K562 (cell line): ENCODE measurements around the gene C1QTNF12. TPM values are rescaled to one million over a fixed set of nuclear protein-coding genes. Genes with fewer than 3 reads are reported as not detected.

Source experiments
- ATAC-seq: fragments of 200-7000 bp; cut with Tn5 transposase; 3 replicates; pipeline ENCODE4 v1.9.1; 2020; ENCODE audit warnings: moderate library complexity
- BruUV-seq: library from RNA; stranded (reverse); fragments of 400-500 nt; replicated peaks from 2 replicates; lab custom pipeline; 2021; lab: Mats Ljungman, UMichigan
- CTCF ChIA-PET: fragments of 300-600 bp; formaldehyde crosslinking; extraction: SDS; loops from one replicate; lab custom pipeline; 2021; ENCODE audit warnings: low intra/inter-chr PET ratio; lab: Yijun Ruan, JAX
- POLR2A ChIA-PET: fragments of 300-600, 350-650 bp; sonication (Branson Sonifier 250); formaldehyde crosslinking; extraction: SDS; loops from one replicate; lab custom pipeline; 2021; ENCODE audit warnings: antibody characterized with exemption, inconsistent platforms; lab: Yijun Ruan, JAX
- DNase-seq, 4 experiments: peaks; one replicate each; pipeline versions ENCODE4 v3.0.0 to v3.0.0-alpha.2; 2011 to 2018; ENCODE audit warnings: low spot score in 3 of 4, mixed read lengths in 3 of 4; ENCODE audit errors: extremely low read depth in 1 of 4
- FAIRE-seq: peaks from 2 replicates; lab custom pipeline; 2011; peaks lifted over from hg19 to GRCh38; lab: Jason Lieb, UNC
- H2AFZ ChIP-seq: 2 replicates; pipeline ENCODE4 v1.6.0; 2011; ENCODE audit warnings: low read depth, low read length, control low read depth, inconsistent platforms
- H3K27ac ChIP-seq: fragments of 200-600 bp; 3 replicates; pipeline ENCODE4 v1.8.0; 2011; ENCODE audit warnings: low read depth, mild to moderate bottlenecking, control low read depth, inconsistent platforms, low read length, moderate library complexity, mixed read lengths; ENCODE audit errors: extremely low read depth
- H3K27me3 ChIP-seq, 2 experiments: fragments of 300-600 bp in 1 of 2; 2 replicates in 1 of 2; 3 replicates in 1 of 2; pipeline versions ENCODE4 v1.6.0 to v1.8.0; 2011; ENCODE audit warnings: inconsistent platforms in 2 of 2, low read length in 2 of 2, mild to moderate bottlenecking in 1 of 2, mixed read lengths in 1 of 2, moderate library complexity in 1 of 2; ENCODE audit not compliant: control insufficient read depth in 2 of 2, insufficient read depth in 2 of 2
- H3K36me3 ChIP-seq: fragments of 300-600 bp; 3 replicates; pipeline ENCODE4 v1.8.0; 2011; ENCODE audit warnings: mild to moderate bottlenecking, low read length, inconsistent platforms; ENCODE audit not compliant: control insufficient read depth, insufficient read depth
- H3K4me1 ChIP-seq, 2 experiments: fragments of 200-600 bp in 1 of 2; replicated peaks in 1 of 2; 2 replicates in 1 of 2; 3 replicates in 1 of 2; pipeline versions ENCODE4 v1.5.1 to v1.8.0; 2011; ENCODE audit warnings: inconsistent platforms in 2 of 2, low read length in 2 of 2, mild to moderate bottlenecking in 1 of 2, mixed read lengths in 1 of 2, moderate library complexity in 1 of 2; ENCODE audit not compliant: control insufficient read depth in 2 of 2, insufficient read depth in 2 of 2
- H3K4me2 ChIP-seq: 2 replicates; pipeline ENCODE4 v1.6.1; 2011; ENCODE audit warnings: low read length, control low read depth, inconsistent platforms, mixed read lengths; ENCODE audit not compliant: insufficient read depth
- H3K4me3 ChIP-seq: fragments of 200-600 bp; sonication (generic), shearing (Covaris generic); 2 replicates; pipeline ENCODE4 v1.5.1; 2016; ENCODE audit warnings: control low read depth, inconsistent platforms
- H3K79me2 ChIP-seq: fragments of 200-600 bp; 3 replicates; pipeline ENCODE4 v1.8.0; 2011; ENCODE audit warnings: low read length, inconsistent platforms; ENCODE audit not compliant: control insufficient read depth, insufficient read depth
- H3K9ac ChIP-seq, 2 experiments: 2 replicates each; pipeline versions ENCODE4 v1.6.0 to v1.6.1; 2011; ENCODE audit warnings: low read depth in 2 of 2, low read length in 2 of 2, control low read depth in 1 of 2, inconsistent platforms in 1 of 2, mild to moderate bottlenecking in 1 of 2, mixed read lengths in 1 of 2; ENCODE audit not compliant: insufficient read depth in 1 of 2
- H3K9me1 ChIP-seq: one replicate; pipeline ENCODE4 v1.6.0; 2011; ENCODE audit warnings: inconsistent platforms, mild to moderate bottlenecking, low read length, moderate library complexity; ENCODE audit not compliant: control insufficient read depth, insufficient read depth
- H3K9me3 ChIP-seq: replicated peaks from 2 replicates; pipeline ENCODE4 v1.5.1; 2011; ENCODE audit warnings: low read depth, low read length, inconsistent platforms; ENCODE audit not compliant: control insufficient read depth, insufficient read depth
- H4K20me1 ChIP-seq: replicated peaks from 2 replicates; pipeline ENCODE4 v1.6.1; 2011; ENCODE audit warnings: low read length, inconsistent platforms, mixed read lengths; ENCODE audit not compliant: control insufficient read depth, insufficient read depth
- BMI1 ChIP-seq: fragments of 150-350 bp; IDR thresholded peaks from 2 replicates; pipeline ENCODE4 v1.6.1; 2014; ENCODE audit warnings: low read length
- CTBP1 ChIP-seq: fragments of 450-650 bp; IDR thresholded peaks from 2 replicates; pipeline ENCODE4 v1.6.1; 2016; ENCODE audit warnings: borderline replicate concordance
- POLR2AphosphoS5 ChIP-seq: IDR thresholded peaks from 2 replicates; pipeline ENCODE4 v1.6.1; 2011; ENCODE audit warnings: mild to moderate bottlenecking, low read depth, low read length, moderate library complexity; ENCODE audit not compliant: control insufficient read depth, insufficient read depth
- XRCC3 ChIP-seq: fragments of 450-650 bp; IDR thresholded peaks from 2 replicates; pipeline ENCODE4 v1.6.1; 2017; ENCODE audit warnings: mild to moderate bottlenecking, moderate library complexity
- ZNF121 ChIP-seq: sonication (generic); formaldehyde crosslinking; conservative IDR thresholded peaks from 2 replicates; pipeline ENCODE4 v1.8.0; 2022; ENCODE audit warnings: missing genetic modification reagents
- ZNF511 ChIP-seq: sonication (generic); formaldehyde crosslinking; IDR thresholded peaks from 2 replicates; pipeline ENCODE4 v1.8.0; 2022; ENCODE audit warnings: mild to moderate bottlenecking, missing genetic modification reagents
- ZNF830 ChIP-seq: fragments of 250-450 bp; sonication (Bioruptor Pico); IDR thresholded peaks from 2 replicates; pipeline ENCODE4 v1.5.0; 2021; ENCODE audit warnings: mild to moderate bottlenecking
- WGBS: fragments of 100-300 bp; shearing (Covaris generic); methylation state at CpG from one replicate; pipeline ENCODE4 v1.1.6; 2016; ENCODE audit warnings: low coverage, mixed read lengths; ENCODE audit not compliant: insufficient coverage; ENCODE audit errors: missing lambda C conversion rate; 5-methylcytosine and 5-hydroxymethylcytosine counted together
- in situ Hi-C: fragments of 300-500 bp; cut with MboI; formaldehyde crosslinking; loops from 4 replicates; pipeline ENCODE4 v1.15.0; 2018; ENCODE audit warnings: inconsistent platforms, mixed read lengths
- intact Hi-C: fragments of 100-400 bp; cut with micrococcal nuclease; formaldehyde crosslinking; loops from 2 replicates; pipeline ENCODE4 v1.14.2; 2022
- polyA plus RNA-seq, 8 experiments: library from polyadenylated mRNA; depleted of rRNA in 4 of 8; stranded (reverse) in 5 of 8; unstranded in 3 of 8; fragments of >200 nt; fragmentation: Nextera tagmentation in 2 of 8; fragmentation: Illumina TruSeq in 1 of 8; extraction: Ambion mirVana in 2 of 8; extraction: Trizol in 1 of 8; gene quantifications; 2 replicates each; pipeline versions ENCODE4 v1.2.1 to v1.2.3, GENCODE V29; 2011 to 2014; ENCODE audit warnings: inconsistent platforms in 1 of 8, missing spikeins in 1 of 8
- total RNA-seq, 7 experiments: library from RNA; depleted of rRNA in 6 of 7; stranded (reverse); fragments of >200 nt in 6 of 7; fragmentation: Illumina TruSeq in 2 of 7; extraction: Trizol in 2 of 7; gene quantifications; 2 replicates each; pipeline versions ENCODE4 v1.2.1 to v1.2.3, GENCODE V29; 2011 to 2021; ENCODE audit warnings: low replicate concordance in 1 of 7
- TF ChIP-seq, protein P1 (sequence below): fragments of 250-450 bp; sonication (Bioruptor Pico); IDR thresholded peaks from 2 replicates; pipeline ENCODE4 v1.4.0; 2020; ENCODE audit warnings: mild to moderate bottlenecking, moderate library complexity
- TF ChIP-seq, protein P2 (sequence below): fragments of 250-450 bp; sonication (Bioruptor Pico); IDR thresholded peaks from 2 replicates; pipeline ENCODE4 v1.9.0; 2021; ENCODE audit warnings: mild to moderate bottlenecking

Gene C1QTNF12
- total and polyA plus RNA-seq, 9 of the 15 experiments (the other 6 are each of a cell fraction or from before 2014, with no cell fraction given): 0.11 to 4.3 (median 0.93) TPM; not detected in 3

GRCh38 chr1:1253314-1253713, 6.8 kb upstream of the C1QTNF12 start:
- DNase-seq (no peak), ATAC-seq (no peak), FAIRE-seq (no peak)
- in situ Hi-C loops: no loop called here
- Histone ChIP-seq H3K4me3 (no peak overlapping the region), H2AFZ (no peak overlapping the region), H3K9ac (no peak overlapping the region), H3K27me3 (no peaks in the 10 kb centered on the region), H3K9me3 (no peaks in the 10 kb centered on the region), H4K20me1 (no peaks in the 10 kb centered on the region), H3K79me2 (no peaks in the 10 kb centered on the region), H3K36me3 (peaks cover 60% of the 10 kb centered on the region; the same call in 2 of the 3 replicates), H3K4me1 (peaks cover 0 to 41% of the 10 kb centered on the region in 2 experiments; a peak in 3 of 5 replicates), H3K27ac (no peak overlapping the region), H3K4me2 (no peak overlapping the region), H3K9me1 (no peaks in the 10 kb centered on the region)
- intact Hi-C loops: loop anchor here (5.0 kb wide), 1 partner anchor 131 kb away; no protein-coding TSS in a partner anchor
- BruUV-seq: no TSS peak
- ChIA-PET CTCF (no interaction called here), POLR2A (no interaction called here)
- 94% methylated on average over 12 of the region's 12 CpGs for WGBS
- TF ChIP-seq BMI1 (no peak), CTBP1 (no peak), ZNF511 (no peak), ZNF830 (CRISPR knock-in tag) (no peak), XRCC3 (no peak), POLR2AphosphoS5 (0 out of 2 replicates have a peak, but pooled peaks have one; percentile 4), ZNF121 (peak; percentile 99)
- TF ChIP-seq, protein P1, sequence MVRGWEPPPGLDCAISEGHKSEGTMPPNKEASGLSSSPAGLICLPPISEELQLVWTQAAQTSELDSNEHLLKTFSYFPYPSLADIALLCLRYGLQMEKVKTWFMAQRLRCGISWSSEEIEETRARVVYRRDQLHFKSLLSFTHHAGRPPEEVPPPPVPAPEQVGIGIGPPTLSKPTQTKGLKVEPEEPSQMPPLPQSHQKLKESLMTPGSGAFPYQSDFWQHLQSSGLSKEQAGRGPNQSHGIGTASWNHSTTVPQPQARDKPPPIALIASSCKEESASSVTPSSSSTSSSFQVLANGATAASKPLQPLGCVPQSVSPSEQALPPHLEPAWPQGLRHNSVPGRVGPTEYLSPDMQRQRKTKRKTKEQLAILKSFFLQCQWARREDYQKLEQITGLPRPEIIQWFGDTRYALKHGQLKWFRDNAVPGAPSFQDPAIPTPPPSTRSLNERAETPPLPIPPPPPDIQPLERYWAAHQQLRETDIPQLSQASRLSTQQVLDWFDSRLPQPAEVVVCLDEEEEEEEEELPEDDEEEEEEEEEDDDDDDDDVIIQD: no peak
- TF ChIP-seq, protein P2, sequence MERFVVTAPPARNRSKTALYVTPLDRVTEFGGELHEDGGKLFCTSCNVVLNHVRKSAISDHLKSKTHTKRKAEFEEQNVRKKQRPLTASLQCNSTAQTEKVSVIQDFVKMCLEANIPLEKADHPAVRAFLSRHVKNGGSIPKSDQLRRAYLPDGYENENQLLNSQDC (CRISPR knock-in tag): no peak
